Measurements from ENCODE around the gene PGM5.

Gene PGM5

DNA sequence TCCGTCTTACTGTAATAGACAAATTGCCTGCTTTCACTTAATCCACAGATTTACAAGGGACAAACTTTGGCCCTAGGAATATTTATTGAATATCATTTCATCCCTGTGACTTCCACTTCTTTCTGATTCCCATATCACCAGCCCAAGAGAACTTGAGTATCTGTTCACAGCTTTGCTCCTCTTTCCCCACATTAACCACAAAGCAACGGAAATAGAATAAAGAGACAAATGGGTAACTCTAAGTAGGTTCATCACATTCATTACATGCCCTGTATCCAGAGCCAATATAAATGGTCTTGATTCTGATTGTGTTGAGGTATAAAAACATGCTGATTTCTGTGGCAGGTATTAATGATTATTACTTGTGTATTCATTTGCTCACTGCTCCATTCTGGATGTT, 142.4 kb downstream of the PGM5 start:
- no peak for DNase-seq

GRCh38 chr9:68500457-68501381, 144.3 kb downstream of the PGM5 start:
- no peak for DNase-seq

DNA sequence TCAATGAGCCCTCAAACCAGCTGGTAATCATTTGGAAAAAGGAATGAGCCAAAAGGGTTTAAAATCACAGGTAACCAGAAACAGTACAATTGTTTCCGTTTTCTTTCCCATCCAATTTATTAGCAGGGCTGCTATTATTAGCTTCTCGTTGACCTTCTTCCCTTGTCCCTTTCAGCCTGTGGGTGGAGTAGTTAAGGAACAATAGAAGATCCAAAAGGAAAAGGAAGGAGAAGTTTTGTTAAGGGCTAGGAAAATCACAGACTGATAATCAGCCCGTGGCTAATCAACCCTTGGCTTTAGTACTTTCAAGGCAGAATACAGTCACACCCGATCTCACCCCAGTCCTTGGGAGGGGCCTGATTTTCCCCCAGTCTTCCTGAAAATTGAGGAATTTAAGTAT, 145.9 kb downstream of the PGM5 start:
- DNase-seq, result no peak

DNA sequence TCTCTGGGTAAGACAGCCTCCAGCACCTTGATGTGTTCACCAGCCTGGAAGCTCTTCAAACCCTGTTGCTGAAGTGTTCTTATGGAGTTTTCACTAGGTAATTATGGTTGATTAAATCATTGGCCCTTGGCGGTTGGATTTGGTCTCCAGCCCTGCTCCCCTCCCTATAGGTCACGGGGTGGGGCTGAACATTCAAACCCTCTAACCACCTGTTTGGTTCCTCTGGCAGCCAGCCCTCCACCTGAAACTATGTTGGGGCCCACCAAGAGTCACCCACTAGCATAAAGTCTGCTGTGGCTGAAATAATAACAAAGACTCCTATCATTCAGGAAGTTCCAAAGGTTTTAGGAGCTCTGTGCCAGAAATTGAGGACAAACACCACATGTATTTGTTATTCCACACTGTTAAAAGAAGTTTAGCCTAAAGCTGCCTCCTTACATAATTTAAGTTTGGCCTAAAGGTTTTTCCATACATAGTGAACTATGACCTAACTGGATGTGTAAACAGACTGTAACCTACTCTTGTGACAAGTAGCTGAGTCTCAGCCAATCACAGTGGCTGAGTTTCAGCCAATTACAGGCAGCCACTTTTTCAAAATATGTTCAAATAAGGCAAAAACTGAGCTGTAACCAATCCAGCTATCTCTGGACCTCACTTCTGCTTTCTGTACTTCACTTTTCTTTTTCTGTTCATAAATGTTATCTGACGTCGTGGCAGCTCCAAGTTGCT, 149.4 kb downstream of the PGM5 start:
- no peak for DNase-seq

GRCh38 chr9:68506551-68506950, 150.1 kb downstream of the PGM5 start:
- DNase-seq, result no peak

GRCh38 chr9:68507130-68507805, 150.9 kb downstream of the PGM5 start:
- no peak for DNase-seq

GRCh38 chr9:68507806-68508145, 151.4 kb downstream of the PGM5 start:
- DNase-seq, result no peak

- no peak for DNase-seq
Measured at GRCh38 chr9:68508547-68508946, 152.1 kb downstream of the PGM5 start.

DNA sequence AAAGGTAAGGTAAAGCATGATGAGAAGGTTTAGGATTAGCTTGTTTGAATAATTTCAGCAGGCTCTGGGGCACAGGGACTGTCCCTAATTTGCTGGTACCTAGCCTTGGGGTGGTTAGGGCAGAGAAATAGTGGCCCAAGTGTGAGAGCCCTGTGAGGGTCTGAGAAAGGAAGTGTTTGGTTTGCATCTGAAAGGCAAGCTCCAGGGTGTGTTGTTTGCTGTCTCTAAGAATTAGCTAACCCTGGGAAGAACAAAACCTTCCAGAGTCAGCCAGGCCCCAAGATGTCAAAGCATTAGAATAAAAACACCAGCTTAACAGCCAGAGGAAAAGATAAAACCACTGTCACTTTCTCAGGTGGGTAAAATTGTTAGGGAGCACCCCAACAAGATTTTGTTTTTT, 153.3 kb downstream of the PGM5 start:
- DNase-seq, result no peak

DNA sequence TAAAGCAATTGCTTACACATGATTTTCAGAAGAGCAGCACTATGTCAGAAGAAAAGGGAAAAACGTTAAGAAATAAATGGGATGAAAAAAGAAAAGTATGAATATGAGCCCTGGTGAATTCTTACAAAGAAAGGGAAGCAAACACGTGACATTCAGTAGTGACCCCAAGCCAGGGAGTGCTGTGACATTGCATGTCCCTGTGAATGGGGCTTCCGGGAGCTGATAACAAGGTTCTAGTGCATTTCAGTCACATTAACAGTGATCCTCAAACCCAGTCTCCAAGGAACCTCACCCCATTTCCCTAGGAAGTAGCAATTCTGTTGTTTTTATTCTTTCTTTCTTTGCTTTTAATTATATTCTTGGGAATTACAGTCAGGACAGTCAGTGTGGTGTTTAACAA, 157.0 kb downstream of the PGM5 start:
- DNase-seq, result no peak

GRCh38 chr9:68513981-68514380, 157.6 kb downstream of the PGM5 start:
- no peak for DNase-seq

DNA sequence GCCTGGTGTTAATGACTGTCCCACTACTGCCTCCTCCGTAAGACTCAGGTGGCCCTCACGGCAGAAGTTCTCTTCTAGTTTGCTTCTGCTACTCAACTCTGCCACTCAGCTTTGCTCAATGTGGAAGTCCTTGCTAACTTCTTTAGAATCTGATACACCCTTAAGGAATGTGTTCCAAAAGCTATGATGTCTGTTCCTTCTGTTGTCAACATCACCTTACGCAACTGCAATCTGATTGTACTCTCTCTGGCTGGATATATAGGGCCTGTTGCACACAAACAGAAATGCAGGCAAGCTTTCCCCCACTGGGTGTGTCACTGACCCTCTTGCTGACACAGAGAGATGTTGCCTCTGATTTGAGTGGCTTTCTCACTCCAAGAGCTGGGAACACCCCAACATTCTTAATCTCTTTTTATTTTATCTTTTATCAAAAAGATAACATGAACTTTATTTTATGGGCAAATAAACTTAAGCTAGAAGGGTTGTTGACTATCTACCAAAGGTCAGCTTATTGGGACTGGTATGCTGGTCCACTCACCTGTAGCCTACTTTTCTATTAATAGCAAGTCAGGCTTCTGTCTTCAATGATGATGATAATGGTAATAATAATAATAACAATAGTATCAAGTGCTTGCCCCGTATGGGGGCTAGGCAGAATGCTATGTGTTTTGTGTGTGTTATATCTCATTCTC, 159.1 kb downstream of the PGM5 start:
- no peak for DNase-seq

DNA sequence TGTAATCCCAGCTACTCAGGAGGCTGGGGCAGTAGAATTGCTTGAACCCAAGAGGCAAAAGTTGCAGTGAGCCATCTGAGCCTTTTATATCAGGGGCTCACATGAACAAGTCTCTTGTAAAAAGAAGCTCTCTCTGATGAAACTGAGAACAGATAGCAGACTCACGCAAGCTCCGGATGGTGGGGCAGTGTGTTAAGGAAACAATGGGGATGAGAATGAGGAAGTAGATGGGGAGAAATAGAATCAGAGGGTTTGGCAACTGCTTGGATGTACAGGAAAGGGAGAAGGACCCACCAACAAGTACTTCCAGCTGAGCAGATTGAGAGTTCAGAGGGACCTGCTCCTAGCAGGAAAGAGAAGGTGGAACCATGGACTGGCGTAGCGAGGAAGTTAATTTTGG, 165.7 kb downstream of the PGM5 start:
- no peak for DNase-seq

- no peak for DNase-seq
Measured at GRCh38 chr9:68522954-68523353, 166.5 kb downstream of the PGM5 start.

GRCh38 chr9:68523367-68523936, 167.0 kb downstream of the PGM5 start:
- no peak for DNase-seq

GRCh38 chr9:68530618-68531017, 174.2 kb downstream of the PGM5 start:
- DNase-seq, result no peak

- DNase-seq, result no peak
Measured at GRCh38 chr9:68532131-68532530, 175.7 kb downstream of the PGM5 start.

DNA sequence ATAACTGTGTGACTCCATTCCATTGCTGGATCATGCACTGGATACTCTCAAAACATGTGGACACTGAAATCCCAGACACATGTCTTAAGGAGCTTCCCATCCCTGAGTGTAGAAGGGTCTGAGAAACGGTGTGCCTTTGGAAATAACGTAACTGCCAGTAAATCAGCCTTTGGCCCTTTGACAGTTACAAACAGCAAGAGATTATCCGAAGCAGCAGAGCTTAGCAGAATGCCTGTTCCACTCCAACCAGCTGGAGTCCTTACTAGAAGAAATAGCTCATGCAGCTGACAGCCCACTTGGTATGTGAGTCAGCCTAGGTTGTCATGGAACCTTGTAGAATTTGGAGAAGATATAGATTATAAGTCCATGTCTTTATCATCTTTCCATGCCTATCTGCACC, 177.3 kb downstream of the PGM5 start:
- DNase-seq, result no peak

DNA sequence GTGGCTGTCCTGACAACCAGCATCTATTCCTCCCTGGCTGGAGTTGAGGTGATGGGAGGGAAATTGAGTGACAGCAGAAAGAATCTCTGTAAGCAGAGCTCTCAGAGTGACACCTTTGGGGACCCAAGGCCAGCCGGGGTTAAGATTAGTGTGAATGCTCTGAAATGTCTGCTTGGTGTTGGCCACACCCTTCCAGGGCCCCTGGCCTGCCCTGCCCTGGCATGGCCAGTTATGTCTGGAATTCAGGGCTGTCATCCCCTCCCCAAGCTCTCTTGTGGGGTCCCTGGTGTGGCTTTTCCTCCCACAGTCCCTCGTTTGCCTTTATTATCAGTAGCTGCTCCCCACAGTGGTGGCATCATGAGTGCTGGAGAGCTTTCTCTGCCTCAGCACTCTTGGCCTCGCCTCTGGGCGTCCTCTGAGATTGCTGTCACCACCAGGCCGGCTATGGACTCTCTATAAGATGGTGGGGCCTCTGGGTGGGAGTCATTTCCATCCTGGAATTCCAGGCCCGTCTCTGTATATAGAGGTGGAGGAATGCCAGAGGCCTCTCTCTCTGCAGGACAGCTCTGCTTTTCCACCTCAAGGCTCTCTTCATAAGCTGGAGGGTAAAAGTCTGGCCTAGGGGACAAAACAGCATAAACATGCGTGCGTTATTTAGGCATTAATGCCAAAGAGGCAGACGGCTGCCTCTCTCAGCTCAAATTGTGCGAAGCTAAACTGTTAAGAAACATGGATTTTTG, 180.6 kb downstream of the PGM5 start:
- DNase-seq, result no peak

GRCh38 chr9:68537616-68537880, 181.1 kb downstream of the PGM5 start:
- DNase-seq, result no peak

GRCh38 chr9:68538200-68538599, 181.8 kb downstream of the PGM5 start:
- no peak for DNase-seq

All from stimulated activated CD4-positive, alpha-beta T cell treated with anti-CD3 and anti-CD28 coated beads, Interleukin-4, amount 100 ng/mL, for 4 hours (primary cell).